Kidney epithelial cell (primary cell): ENCODE measurements around the gene AZU1. TPM values are rescaled to one million over a fixed set of nuclear protein-coding genes. Genes with fewer than 3 reads are reported as not detected.

Experiments
- DNase-seq: peaks from one replicate; pipeline ENCODE4 v3.0.0-alpha.2; 2010; ENCODE audit warnings: low read depth
- H3K27me3 ChIP-seq: 2 replicates; pipeline ENCODE4 v1.6.0; 2011; ENCODE audit warnings: low read length; ENCODE audit not compliant: control insufficient read depth, insufficient read depth
- H3K36me3 ChIP-seq: 2 replicates; pipeline ENCODE4 v1.5.1; 2011; ENCODE audit warnings: low read length; ENCODE audit not compliant: control insufficient read depth, insufficient read depth
- H3K4me3 ChIP-seq: 2 replicates; pipeline ENCODE4 v1.5.1; 2011; ENCODE audit warnings: low read depth, mild to moderate bottlenecking, control low read depth, low read length
- CTCF ChIP-seq: IDR thresholded peaks from 2 replicates; pipeline ENCODE4 v1.5.1; 2011; ENCODE audit warnings: mild to moderate bottlenecking, moderate library complexity, low read length, control low read depth, inconsistent platforms; ENCODE audit not compliant: insufficient read depth, poor library complexity, severe bottlenecking
- total RNA-seq: library from RNA; depleted of rRNA; stranded (reverse); fragments of >200 nt; gene quantifications from 2 replicates; pipeline ENCODE4 v1.2.3, GENCODE V29; 2015

Gene AZU1
- total RNA-seq, 1 donor from 2014 or later: not detected

DNA sequence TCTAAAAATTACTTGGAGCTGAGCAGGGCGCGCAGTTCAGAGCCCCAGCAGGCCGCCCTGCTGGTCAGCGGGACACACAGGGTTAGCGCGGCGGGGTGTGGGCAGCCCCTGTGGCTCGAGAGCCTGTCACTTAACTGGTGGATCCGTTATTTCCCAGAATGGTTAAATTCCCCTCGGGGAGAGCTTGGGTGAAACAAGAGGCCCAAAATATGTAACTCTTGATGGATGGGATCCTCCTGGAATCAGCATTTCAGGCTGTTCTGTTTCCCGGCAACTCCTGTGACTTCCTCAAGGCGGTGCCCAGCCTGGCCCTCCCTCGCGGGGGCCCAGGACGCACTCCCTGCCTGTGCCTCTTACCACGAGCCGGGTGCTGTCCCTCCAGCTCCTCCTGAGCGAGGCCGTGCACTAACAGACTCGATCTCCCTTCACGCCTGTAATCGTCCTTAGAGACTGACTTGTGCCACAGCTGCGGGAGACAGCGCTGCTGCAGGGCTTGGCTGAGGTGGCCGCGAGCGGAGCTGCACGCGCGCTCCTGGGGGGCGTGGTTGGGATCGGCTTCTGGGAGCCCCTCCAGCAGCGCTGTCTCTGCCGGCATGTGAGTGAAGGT is 20.7 kb upstream of the AZU1 start:
- TF ChIP-seq CTCF: no peak
- Histone ChIP-seq H3K27me3 (no peaks in the 10 kb centered on the region), H3K36me3 (peaks cover 8% of the 10 kb centered on the region), H3K4me3 (no peak overlapping the region)
- no peak for DNase-seq

- DNase-seq: no peak
- no peak for TF ChIP-seq CTCF
- peaks cover 8% of the 10 kb centered on the region for H3K36me3 ChIP-seq
- no peak overlapping the region for H3K4me3 ChIP-seq
- H3K27me3 ChIP-seq: no peaks in the 10 kb centered on the region
Observed at GRCh38 chr19:807627-808422, 19.8 kb upstream of the AZU1 start.

GRCh38 chr19:808423-808775 is 19.2 kb upstream of the AZU1 start:
- no peak overlapping the region for H3K4me3 ChIP-seq
- peaks cover 8% of the 10 kb centered on the region for H3K36me3 ChIP-seq
- no peak for DNase-seq
- no peak for TF ChIP-seq CTCF
- no peaks in the 10 kb centered on the region for H3K27me3 ChIP-seq

DNA sequence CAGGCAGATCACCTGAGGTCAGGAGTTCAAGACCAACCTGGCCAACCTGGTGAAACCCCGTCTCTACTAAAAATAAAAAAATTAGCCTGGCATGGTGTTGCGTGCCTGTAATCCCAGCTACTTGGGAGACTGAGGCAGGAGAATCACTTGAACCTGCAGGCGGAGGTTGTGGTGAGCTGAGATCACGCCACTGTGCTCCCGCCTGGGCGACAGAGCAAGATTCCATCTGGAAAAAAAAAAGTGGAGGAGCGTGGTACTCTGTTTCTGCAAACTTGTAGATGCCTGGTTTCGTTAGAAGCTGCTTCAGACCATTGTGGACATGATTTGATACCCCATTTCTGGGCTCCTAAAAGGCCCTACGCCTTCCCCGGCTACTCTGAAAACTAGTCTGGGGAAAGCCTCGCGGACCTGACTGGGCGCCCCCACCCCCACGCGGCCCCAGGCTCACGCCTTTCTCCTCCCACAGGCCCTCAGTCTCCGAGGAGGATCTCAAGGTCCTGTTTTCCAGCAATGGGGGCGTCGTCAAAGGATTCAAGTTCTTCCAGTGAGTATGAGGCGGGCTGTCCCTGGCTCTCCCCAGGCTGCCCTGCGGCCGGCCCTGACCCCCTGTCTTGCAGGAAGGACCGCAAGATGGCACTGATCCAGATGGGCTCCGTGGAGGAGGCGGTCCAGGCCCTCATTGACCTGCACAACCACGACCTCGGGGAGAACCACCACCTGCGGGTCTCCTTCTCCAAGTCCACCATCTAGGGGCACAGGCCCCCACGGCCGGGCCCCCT is 17.4 kb upstream of the AZU1 start:
- no peak for DNase-seq
- Histone ChIP-seq H3K4me3 (no peak overlapping the region), H3K36me3 (peaks cover 4% of the 10 kb centered on the region), H3K27me3 (no peaks in the 10 kb centered on the region)
- TF ChIP-seq CTCF: no peak

GRCh38 chr19:810883-811489 is 16.7 kb upstream of the AZU1 start:
- no peak overlapping the region for H3K4me3 ChIP-seq
- peaks cover 4% of the 10 kb centered on the region for H3K36me3 ChIP-seq
- DNase-seq: no peak
- no peak for TF ChIP-seq CTCF
- no peaks in the 10 kb centered on the region for H3K27me3 ChIP-seq
